WTC11 (cell line): Measurements from ENCODE around the gene C1orf198. TPM values are rescaled to one million over a fixed set of nuclear protein-coding genes. Genes with fewer than 3 reads are reported as not detected.

Source experiments
- ATAC-seq: fragments of 200-7000 bp; cut with Tn5 transposase; 2 replicates; pipeline ENCODE4 v1.10.0; 2021; ENCODE audit warnings: mild to moderate bottlenecking, moderate library complexity
- CTCF ChIA-PET: fragments of 300-600 bp; sonication (Branson Sonifier 250); formaldehyde crosslinking; loops from one replicate; lab custom pipeline; 2021; ENCODE audit warnings: antibody characterized with exemption; lab: Charles Lee
- POLR2A ChIA-PET: fragments of 350-600 bp; sonication (Branson Sonifier 250); formaldehyde crosslinking; loops from one replicate; lab custom pipeline; 2021; ENCODE audit warnings: antibody characterized with exemption; lab: Charles Lee
- DNase-seq: peaks from one replicate; pipeline ENCODE4 v3.0.0; 2021; ENCODE audit warnings: low spot score
- H3K27ac Mint-ChIP-seq: 2 replicates; pipeline ENCODE4 v1.8.0; 2021; ENCODE audit warnings: mixed read lengths
- H3K27me3 Mint-ChIP-seq: 2 replicates; pipeline ENCODE4 v1.8.0; 2021; ENCODE audit warnings: low read depth, mild to moderate bottlenecking, moderate library complexity, mixed read lengths
- H3K36me3 Mint-ChIP-seq: 2 replicates; pipeline ENCODE4 v1.8.0; 2021; ENCODE audit warnings: mixed read lengths
- H3K4me1 Mint-ChIP-seq: 2 replicates; pipeline ENCODE4 v1.8.0; 2022; ENCODE audit warnings: mixed read lengths
- H3K4me3 Mint-ChIP-seq: 2 replicates; pipeline ENCODE4 v1.8.0; 2021; ENCODE audit warnings: mild to moderate bottlenecking, moderate library complexity, mixed read lengths
- H3K9me3 Mint-ChIP-seq: 2 replicates; pipeline ENCODE4 v1.8.0; 2021; ENCODE audit warnings: mixed read lengths
- ETV6 ChIP-seq: sonication (generic); formaldehyde crosslinking; IDR thresholded peaks from 2 replicates; pipeline ENCODE4 v1.8.1; 2022; ENCODE audit warnings: mild to moderate bottlenecking, missing genetic modification reagents
- FOXP1 ChIP-seq: sonication (generic); formaldehyde crosslinking; IDR thresholded peaks from 2 replicates; pipeline ENCODE4 v1.8.0; 2022; ENCODE audit warnings: missing genetic modification reagents, mild to moderate bottlenecking, moderate library complexity, borderline replicate concordance
- GABPB1 ChIP-seq: sonication (generic); formaldehyde crosslinking; IDR thresholded peaks from 2 replicates; pipeline ENCODE4 v1.8.1; 2023; ENCODE audit warnings: mild to moderate bottlenecking, missing genetic modification reagents
- GRHL2 ChIP-seq: fragments of 250-450 bp; sonication (Bioruptor Pico); IDR thresholded peaks from 2 replicates; pipeline ENCODE4 v1.8.0; 2022; ENCODE audit warnings: mild to moderate bottlenecking, moderate library complexity; ENCODE audit not compliant: insufficient replicate concordance, severe bottlenecking
- GTF2I ChIP-seq: fragments of 250-450 bp; sonication (Bioruptor Pico); conservative IDR thresholded peaks from 2 replicates; pipeline ENCODE4 v1.4.0; 2021; ENCODE audit warnings: mild to moderate bottlenecking
- NR2C2 ChIP-seq: sonication (generic); formaldehyde crosslinking; IDR thresholded peaks from 2 replicates; pipeline ENCODE4 v1.8.0; 2022; ENCODE audit warnings: mild to moderate bottlenecking, missing genetic modification reagents
- PRRX2 ChIP-seq: fragments of 250-450 bp; sonication (Bioruptor Pico); IDR thresholded peaks from 2 replicates; pipeline ENCODE4 v1.8.0; 2021; ENCODE audit warnings: mild to moderate bottlenecking
- TCF7 ChIP-seq: sonication (generic); formaldehyde crosslinking; IDR thresholded peaks from 2 replicates; pipeline ENCODE4 v1.8.0; 2022; ENCODE audit warnings: mild to moderate bottlenecking, low read depth, missing genetic modification reagents, moderate library complexity
- ZNF232 ChIP-seq: sonication (generic); formaldehyde crosslinking; IDR thresholded peaks from 2 replicates; pipeline ENCODE4 v1.8.0; 2022; ENCODE audit warnings: mild to moderate bottlenecking, missing genetic modification reagents
- ZNF317 ChIP-seq: sonication (generic); formaldehyde crosslinking; IDR thresholded peaks from 2 replicates; pipeline ENCODE4 v1.8.1; 2023; ENCODE audit warnings: low read depth, mild to moderate bottlenecking, moderate library complexity, missing genetic modification reagents, borderline replicate concordance
- ZNF423 ChIP-seq: fragments of 250-450 bp; sonication (Bioruptor Pico); IDR thresholded peaks from 2 replicates; pipeline ENCODE4 v2.1.2; 2022; ENCODE audit warnings: mild to moderate bottlenecking, moderate library complexity
- total RNA-seq: library from RNA; stranded (reverse); gene quantifications from 3 replicates; pipeline ENCODE4 v1.2.3, GENCODE V29; 2021
- TF ChIP-seq, protein P1 (sequence below): sonication (generic); formaldehyde crosslinking; IDR thresholded peaks from 2 replicates; pipeline ENCODE4 v1.8.1; 2023; ENCODE audit warnings: mild to moderate bottlenecking, missing genetic modification reagents
- TF ChIP-seq, protein P2 (sequence below): sonication (generic); formaldehyde crosslinking; IDR thresholded peaks from 2 replicates; pipeline ENCODE4 v1.8.0; 2023; ENCODE audit warnings: mild to moderate bottlenecking, missing genetic modification reagents
- TF ChIP-seq, protein P3 (sequence below): fragments of 250-450 bp; sonication (Bioruptor Pico); IDR thresholded peaks from 2 replicates; pipeline ENCODE4 v1.9.0; 2021; ENCODE audit warnings: moderate library complexity, mild to moderate bottlenecking, inconsistent platforms, borderline replicate concordance
- TF ChIP-seq, protein P4 (sequence below): sonication (generic); formaldehyde crosslinking; IDR thresholded peaks from 2 replicates; pipeline ENCODE4 v1.8.0; 2022; ENCODE audit warnings: mild to moderate bottlenecking, missing genetic modification reagents
- TF ChIP-seq, protein P5 (sequence below): fragments of 250-450 bp; sonication (Bioruptor Pico); IDR thresholded peaks from 2 replicates; pipeline ENCODE4 v1.9.0; 2021; ENCODE audit warnings: mild to moderate bottlenecking
- TF ChIP-seq, protein P6 (sequence below): sonication (generic); formaldehyde crosslinking; IDR thresholded peaks from 2 replicates; pipeline ENCODE4 v1.8.1; 2023; ENCODE audit warnings: mild to moderate bottlenecking, missing genetic modification reagents
- TF ChIP-seq, protein P7 (sequence below): sonication (generic); formaldehyde crosslinking; IDR thresholded peaks from 2 replicates; pipeline ENCODE4 v1.8.1; 2023; ENCODE audit warnings: mild to moderate bottlenecking, missing genetic modification reagents, borderline replicate concordance

C1orf198 gene
- total RNA-seq, 1 experiment from 2014 or later, result 26.9 TPM

DNA sequence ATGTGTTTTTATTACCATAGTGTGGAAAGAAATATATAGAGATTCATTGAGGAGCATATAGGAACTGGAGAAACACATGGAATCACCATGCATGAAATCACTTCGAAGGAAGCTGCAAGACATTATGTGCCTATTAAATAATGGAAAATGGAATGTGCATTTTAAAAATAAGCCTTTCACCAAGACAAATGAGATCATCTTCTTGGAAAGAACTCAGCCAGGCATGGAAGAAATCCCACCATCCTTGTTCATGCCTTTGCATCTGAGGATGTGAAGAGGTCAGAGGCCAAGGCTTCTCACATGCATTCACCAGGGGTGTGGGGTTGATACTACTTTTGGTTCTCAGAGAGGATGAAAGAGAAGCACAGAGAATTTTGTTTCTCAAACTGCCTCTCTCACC lies 50.0 kb downstream of the C1orf198 start:
- no peak for TF ChIP-seq PRRX2 (CRISPR knock-in tag)
- no peak for TF ChIP-seq NR2C2 (CRISPR knock-in tag)
- TF ChIP-seq, protein P1, sequence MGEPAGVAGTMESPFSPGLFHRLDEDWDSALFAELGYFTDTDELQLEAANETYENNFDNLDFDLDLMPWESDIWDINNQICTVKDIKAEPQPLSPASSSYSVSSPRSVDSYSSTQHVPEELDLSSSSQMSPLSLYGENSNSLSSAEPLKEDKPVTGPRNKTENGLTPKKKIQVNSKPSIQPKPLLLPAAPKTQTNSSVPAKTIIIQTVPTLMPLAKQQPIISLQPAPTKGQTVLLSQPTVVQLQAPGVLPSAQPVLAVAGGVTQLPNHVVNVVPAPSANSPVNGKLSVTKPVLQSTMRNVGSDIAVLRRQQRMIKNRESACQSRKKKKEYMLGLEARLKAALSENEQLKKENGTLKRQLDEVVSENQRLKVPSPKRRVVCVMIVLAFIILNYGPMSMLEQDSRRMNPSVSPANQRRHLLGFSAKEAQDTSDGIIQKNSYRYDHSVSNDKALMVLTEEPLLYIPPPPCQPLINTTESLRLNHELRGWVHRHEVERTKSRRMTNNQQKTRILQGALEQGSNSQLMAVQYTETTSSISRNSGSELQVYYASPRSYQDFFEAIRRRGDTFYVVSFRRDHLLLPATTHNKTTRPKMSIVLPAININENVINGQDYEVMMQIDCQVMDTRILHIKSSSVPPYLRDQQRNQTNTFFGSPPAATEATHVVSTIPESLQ (CRISPR knock-in tag), result no peak
- no peak for TF ChIP-seq GRHL2
- TF ChIP-seq ZNF317 (CRISPR knock-in tag), result no peak
- TF ChIP-seq ZNF232 (CRISPR knock-in tag), result no peak
- TF ChIP-seq, protein P2, sequence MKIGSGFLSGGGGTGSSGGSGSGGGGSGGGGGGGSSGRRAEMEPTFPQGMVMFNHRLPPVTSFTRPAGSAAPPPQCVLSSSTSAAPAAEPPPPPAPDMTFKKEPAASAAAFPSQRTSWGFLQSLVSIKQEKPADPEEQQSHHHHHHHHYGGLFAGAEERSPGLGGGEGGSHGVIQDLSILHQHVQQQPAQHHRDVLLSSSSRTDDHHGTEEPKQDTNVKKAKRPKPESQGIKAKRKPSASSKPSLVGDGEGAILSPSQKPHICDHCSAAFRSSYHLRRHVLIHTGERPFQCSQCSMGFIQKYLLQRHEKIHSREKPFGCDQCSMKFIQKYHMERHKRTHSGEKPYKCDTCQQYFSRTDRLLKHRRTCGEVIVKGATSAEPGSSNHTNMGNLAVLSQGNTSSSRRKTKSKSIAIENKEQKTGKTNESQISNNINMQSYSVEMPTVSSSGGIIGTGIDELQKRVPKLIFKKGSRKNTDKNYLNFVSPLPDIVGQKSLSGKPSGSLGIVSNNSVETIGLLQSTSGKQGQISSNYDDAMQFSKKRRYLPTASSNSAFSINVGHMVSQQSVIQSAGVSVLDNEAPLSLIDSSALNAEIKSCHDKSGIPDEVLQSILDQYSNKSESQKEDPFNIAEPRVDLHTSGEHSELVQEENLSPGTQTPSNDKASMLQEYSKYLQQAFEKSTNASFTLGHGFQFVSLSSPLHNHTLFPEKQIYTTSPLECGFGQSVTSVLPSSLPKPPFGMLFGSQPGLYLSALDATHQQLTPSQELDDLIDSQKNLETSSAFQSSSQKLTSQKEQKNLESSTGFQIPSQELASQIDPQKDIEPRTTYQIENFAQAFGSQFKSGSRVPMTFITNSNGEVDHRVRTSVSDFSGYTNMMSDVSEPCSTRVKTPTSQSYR (CRISPR knock-in tag), result no peak
- TF ChIP-seq, protein P3, sequence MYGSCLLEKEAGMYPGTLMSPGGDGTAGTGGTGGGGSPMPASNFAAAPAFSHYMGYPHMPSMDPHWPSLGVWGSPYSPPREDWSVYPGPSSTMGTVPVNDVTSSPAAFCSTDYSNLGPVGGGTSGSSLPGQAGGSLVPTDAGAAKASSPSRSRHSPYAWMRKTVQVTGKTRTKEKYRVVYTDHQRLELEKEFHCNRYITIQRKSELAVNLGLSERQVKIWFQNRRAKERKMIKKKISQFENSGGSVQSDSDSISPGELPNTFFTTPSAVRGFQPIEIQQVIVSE (CRISPR knock-in tag), result no peak
- H3K9me3 Mint-ChIP-seq, result peaks cover 7% of the 10 kb centered on the region
- no peaks in the 10 kb centered on the region for H3K4me1 Mint-ChIP-seq
- ATAC-seq (no peak), DNase-seq (no peak)
- H3K36me3 Mint-ChIP-seq, result no peaks in the 10 kb centered on the region
- CTCF ChIA-PET, result interaction anchor here (0.6 kb wide), 1 partner anchor 133 kb away, joined by 3 read pairs; no protein-coding TSS in a partner anchor
- POLR2A ChIA-PET, result no interaction called here
- no peak overlapping the region for H3K4me3 Mint-ChIP-seq
- no peak overlapping the region for H3K27ac Mint-ChIP-seq
- H3K27me3 Mint-ChIP-seq, result peaks cover 6% of the 10 kb centered on the region; the same call in 1 of the 2 replicates

DNA sequence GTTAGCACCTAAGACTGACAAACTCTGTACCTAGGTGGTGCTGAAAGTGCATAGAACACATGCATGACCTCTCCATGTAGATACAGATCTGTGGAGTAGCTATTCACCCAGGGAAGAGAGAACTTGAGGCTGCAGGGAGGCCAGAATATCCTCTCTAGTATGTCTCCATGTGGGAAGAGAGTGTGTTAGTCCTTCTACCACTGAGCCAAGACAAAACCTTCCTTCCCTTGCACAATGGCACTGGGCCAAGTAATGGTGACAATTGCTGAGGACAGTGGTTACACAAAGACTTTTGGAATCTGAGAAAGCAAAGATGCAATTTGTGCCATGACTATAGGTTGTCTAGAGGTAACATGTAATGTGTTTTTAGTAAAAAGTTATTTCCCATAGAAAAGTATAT lies 52.3 kb downstream of the C1orf198 start:
- CTCF ChIA-PET, result no interaction called here
- TF ChIP-seq, protein P4, sequence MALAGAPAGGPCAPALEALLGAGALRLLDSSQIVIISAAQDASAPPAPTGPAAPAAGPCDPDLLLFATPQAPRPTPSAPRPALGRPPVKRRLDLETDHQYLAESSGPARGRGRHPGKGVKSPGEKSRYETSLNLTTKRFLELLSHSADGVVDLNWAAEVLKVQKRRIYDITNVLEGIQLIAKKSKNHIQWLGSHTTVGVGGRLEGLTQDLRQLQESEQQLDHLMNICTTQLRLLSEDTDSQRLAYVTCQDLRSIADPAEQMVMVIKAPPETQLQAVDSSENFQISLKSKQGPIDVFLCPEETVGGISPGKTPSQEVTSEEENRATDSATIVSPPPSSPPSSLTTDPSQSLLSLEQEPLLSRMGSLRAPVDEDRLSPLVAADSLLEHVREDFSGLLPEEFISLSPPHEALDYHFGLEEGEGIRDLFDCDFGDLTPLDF (CRISPR knock-in tag), result no peak
- TF ChIP-seq, protein P5, sequence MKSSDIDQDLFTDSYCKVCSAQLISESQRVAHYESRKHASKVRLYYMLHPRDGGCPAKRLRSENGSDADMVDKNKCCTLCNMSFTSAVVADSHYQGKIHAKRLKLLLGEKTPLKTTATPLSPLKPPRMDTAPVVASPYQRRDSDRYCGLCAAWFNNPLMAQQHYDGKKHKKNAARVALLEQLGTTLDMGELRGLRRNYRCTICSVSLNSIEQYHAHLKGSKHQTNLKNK, result no peak
- TF ChIP-seq TCF7 (CRISPR knock-in tag), result no peak
- TF ChIP-seq GTF2I (CRISPR knock-in tag), result no peak
- TF ChIP-seq ETV6 (CRISPR knock-in tag), result no peak
- TF ChIP-seq, protein P6, sequence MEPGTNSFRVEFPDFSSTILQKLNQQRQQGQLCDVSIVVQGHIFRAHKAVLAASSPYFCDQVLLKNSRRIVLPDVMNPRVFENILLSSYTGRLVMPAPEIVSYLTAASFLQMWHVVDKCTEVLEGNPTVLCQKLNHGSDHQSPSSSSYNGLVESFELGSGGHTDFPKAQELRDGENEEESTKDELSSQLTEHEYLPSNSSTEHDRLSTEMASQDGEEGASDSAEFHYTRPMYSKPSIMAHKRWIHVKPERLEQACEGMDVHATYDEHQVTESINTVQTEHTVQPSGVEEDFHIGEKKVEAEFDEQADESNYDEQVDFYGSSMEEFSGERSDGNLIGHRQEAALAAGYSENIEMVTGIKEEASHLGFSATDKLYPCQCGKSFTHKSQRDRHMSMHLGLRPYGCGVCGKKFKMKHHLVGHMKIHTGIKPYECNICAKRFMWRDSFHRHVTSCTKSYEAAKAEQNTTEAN (CRISPR knock-in tag), result no peak
- no peak for TF ChIP-seq GABPB1 (CRISPR knock-in tag)
- TF ChIP-seq ZNF423 (CRISPR knock-in tag), result no peak
- TF ChIP-seq FOXP1 (CRISPR knock-in tag), result no peak
- TF ChIP-seq, protein P7, sequence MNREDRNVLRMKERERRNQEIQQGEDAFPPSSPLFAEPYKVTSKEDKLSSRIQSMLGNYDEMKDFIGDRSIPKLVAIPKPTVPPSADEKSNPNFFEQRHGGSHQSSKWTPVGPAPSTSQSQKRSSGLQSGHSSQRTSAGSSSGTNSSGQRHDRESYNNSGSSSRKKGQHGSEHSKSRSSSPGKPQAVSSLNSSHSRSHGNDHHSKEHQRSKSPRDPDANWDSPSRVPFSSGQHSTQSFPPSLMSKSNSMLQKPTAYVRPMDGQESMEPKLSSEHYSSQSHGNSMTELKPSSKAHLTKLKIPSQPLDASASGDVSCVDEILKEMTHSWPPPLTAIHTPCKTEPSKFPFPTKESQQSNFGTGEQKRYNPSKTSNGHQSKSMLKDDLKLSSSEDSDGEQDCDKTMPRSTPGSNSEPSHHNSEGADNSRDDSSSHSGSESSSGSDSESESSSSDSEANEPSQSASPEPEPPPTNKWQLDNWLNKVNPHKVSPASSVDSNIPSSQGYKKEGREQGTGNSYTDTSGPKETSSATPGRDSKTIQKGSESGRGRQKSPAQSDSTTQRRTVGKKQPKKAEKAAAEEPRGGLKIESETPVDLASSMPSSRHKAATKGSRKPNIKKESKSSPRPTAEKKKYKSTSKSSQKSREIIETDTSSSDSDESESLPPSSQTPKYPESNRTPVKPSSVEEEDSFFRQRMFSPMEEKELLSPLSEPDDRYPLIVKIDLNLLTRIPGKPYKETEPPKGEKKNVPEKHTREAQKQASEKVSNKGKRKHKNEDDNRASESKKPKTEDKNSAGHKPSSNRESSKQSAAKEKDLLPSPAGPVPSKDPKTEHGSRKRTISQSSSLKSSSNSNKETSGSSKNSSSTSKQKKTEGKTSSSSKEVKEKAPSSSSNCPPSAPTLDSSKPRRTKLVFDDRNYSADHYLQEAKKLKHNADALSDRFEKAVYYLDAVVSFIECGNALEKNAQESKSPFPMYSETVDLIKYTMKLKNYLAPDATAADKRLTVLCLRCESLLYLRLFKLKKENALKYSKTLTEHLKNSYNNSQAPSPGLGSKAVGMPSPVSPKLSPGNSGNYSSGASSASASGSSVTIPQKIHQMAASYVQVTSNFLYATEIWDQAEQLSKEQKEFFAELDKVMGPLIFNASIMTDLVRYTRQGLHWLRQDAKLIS (CRISPR knock-in tag), result no peak
- TF ChIP-seq, protein P3 (CRISPR knock-in tag), result no peak
- no peak overlapping the region for H3K4me3 Mint-ChIP-seq

More for the DNA sequence above, 52.3 kb downstream of the C1orf198 start:
- Mint-ChIP-seq H3K4me1 (no peaks in the 10 kb centered on the region), H3K27me3 (peaks cover 12% of the 10 kb centered on the region), H3K27ac (no peak overlapping the region), H3K9me3 (peaks cover 26% of the 10 kb centered on the region), H3K36me3 (0 out of 2 replicates have a peak, but pooled peaks cover 8% of the 10 kb centered on the region)
- no peak for ATAC-seq
- DNase-seq, result no peak
- POLR2A ChIA-PET, result no interaction called here
